Esophagus squamous epithelium (tissue), 4 donors: ENCODE data around the gene RHOD.

ENCODE experiments used
- CTCF ChIP-seq, 6 experiments: fragments of 450-650 bp in 4 of 6; fragments of 200-600 bp in 2 of 6; sonication (generic) in 2 of 6; IDR thresholded peaks; one replicate each; pipeline ENCODE4 v1.5.1; 2016 to 2019; ENCODE audit warnings: antibody characterized with exemption in 6 of 6, mild to moderate bottlenecking in 4 of 6, moderate library complexity in 4 of 6
- POLR2A ChIP-seq, 4 donors: fragments of 450-650 bp; IDR thresholded peaks; one replicate each; pipeline ENCODE4 v1.6.1; 2017; ENCODE audit warnings: antibody characterized with exemption in 4 of 4, mild to moderate bottlenecking in 4 of 4, moderate library complexity in 3 of 4

DNA sequence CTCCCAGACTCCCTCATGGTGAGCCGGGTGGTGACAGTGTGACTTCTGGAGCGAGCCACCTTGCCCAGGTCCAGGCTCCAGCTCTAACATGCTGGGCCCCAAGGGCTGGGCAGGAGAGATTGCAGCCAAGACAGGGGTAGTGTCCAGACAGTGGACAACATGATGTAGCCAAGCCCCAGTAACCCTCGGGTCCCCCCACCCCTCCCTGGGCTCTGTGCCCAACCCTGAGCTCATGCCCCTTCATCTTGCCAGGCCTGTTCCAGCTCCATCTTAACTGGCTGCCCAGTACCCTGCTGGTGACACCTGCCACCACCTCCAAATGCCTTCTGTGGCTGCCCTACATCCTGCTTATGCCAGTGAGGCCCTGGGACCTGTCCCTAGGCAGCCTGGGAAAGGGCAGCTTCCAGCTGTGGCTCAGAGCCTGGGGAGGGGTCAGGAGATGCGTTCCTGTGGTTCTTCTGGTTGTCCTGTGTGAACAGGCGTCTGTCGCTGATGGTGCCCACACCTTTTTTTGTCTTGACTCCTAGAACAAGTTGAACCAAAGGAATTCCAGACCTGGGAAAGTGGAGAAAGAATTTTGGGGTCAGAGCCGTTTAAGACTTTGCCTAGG, 46.2 kb upstream of the RHOD start:
- TF ChIP-seq CTCF (IDR thresholded peaks at IDR 0.05) (no peak), POLR2A (IDR thresholded peaks at IDR 0.05) (no peak)
